ENCODE measurements around the gene COTL1. TPM values are rescaled to one million over a fixed set of nuclear protein-coding genes. Genes with fewer than 3 reads are reported as not detected.

COTL1 gene
- total and polyA plus RNA-seq, 2 of the 13 experiments (the other 11 are each of a cell fraction or from before 2014, with no cell fraction given): 8.7 to 16.9 TPM

DNA sequence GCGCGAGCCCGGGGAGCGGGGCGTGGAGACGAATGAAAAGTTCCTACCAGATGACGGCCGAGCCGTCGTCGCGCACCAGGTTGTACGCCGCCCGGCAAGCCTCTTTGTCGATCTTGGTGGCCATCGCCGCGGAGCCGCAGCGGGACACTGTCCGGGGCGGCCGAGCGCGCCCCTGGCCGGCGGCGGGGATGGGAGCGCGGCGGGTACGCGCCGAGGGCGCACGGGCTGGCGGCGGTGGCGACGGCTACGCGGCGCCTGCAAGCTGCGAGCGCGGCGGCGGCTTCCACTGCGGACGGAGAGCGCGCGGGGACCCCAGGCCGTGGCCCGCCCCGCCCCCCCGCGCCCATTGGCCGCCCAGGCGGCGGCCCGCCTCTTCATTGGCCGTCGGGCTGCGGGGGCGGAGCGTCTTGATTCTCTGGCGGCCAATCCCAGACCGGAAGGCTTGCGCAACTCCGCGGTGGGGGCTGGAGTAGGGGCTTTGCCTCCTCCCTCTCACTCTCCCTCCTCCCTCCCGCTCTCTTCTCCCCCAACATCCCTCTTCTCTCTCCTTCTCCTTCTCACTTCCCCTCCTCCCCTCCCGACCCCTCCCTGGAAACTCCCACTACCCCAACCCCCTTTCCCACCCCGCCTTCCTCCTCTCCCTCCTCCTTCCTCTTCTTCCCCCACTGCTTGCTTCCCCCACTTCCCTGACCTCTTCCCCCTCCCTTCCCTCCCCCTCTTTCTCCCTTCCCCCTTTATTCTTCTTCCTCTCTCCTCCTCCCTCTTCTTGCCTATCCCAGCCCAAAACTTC lies at the start of gene COTL1 (continued):
- TF ChIP-seq, protein P1, sequence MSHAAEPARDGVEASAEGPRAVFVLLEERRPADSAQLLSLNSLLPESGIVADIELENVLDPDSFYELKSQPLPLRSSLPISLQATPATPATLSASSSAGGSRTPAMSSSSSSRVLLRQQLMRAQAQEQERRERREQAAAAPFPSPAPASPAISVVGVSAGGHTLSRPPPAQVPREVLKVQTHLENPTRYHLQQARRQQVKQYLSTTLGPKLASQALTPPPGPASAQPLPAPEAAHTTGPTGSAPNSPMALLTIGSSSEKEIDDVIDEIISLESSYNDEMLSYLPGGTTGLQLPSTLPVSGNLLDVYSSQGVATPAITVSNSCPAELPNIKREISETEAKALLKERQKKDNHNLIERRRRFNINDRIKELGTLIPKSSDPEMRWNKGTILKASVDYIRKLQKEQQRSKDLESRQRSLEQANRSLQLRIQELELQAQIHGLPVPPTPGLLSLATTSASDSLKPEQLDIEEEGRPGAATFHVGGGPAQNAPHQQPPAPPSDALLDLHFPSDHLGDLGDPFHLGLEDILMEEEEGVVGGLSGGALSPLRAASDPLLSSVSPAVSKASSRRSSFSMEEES (CRISPR knock-in tag; IDR thresholded peaks at IDR 0.05): no peak
- TF ChIP-seq ZNF674 (CRISPR knock-in tag; IDR thresholded peaks at IDR 0.05; ENCODE audit: low read depth): 0 out of 2 replicates have a peak, but pooled peaks have one; percentile 59
- no peak for TF ChIP-seq ZNF510 (CRISPR knock-in tag; IDR thresholded peaks at IDR 0.05; ENCODE audit: low read depth)
- TF ChIP-seq KDM2A (CRISPR knock-in tag; IDR thresholded peaks at IDR 0.05; ENCODE audit: borderline replicate concordance, low read depth): peak; percentile 52; the same call in 1 of the 2 replicates
- TF ChIP-seq ZSCAN21 (CRISPR knock-in tag; IDR thresholded peaks at IDR 0.05; ENCODE audit: borderline replicate concordance): peak; percentile 55; the same call in 1 of the 2 replicates
- TF ChIP-seq ATF5 (CRISPR knock-in tag; IDR thresholded peaks at IDR 0.05; ENCODE audit: low read depth): no peak
- TF ChIP-seq THAP11 (CRISPR knock-in tag; IDR thresholded peaks at IDR 0.05): peak; percentile 45; the same call in 1 of the 2 replicates
- TF ChIP-seq E2F2 (CRISPR knock-in tag; IDR thresholded peaks at IDR 0.05; ENCODE audit: borderline replicate concordance): 0 out of 2 replicates have a peak, but pooled peaks have one; percentile 53
- peak; percentile 72; the same call in 1 of the 2 replicates for TF ChIP-seq KMT2A (CRISPR knock-in tag; IDR thresholded peaks at IDR 0.05)
- no peak for TF ChIP-seq DDIT3 (CRISPR knock-in tag; IDR thresholded peaks at IDR 0.05)
- TF ChIP-seq KDM5A (IDR thresholded peaks at IDR 0.05; ENCODE audit: borderline replicate concordance, low read length): no peak
- TF ChIP-seq ZNF770 (CRISPR knock-in tag; IDR thresholded peaks at IDR 0.05): peak; percentile 10; the same call in 1 of the 2 replicates
- peak; percentile 74; the same call in 1 of the 2 replicates for TF ChIP-seq ZNF256 (CRISPR knock-in tag; conservative IDR thresholded peaks at IDR 0.05)
- TF ChIP-seq GATAD2A (CRISPR knock-in tag; IDR thresholded peaks at IDR 0.05): peak; percentile 47; the same call in 1 of the 2 replicates
- peak in 1 of 2 experiments; percentile 58; a peak in 1 of 4 replicates for TF ChIP-seq POLR2A (IDR thresholded peaks at IDR 0.05; ENCODE audit: insufficient read depth in 1 of 2, low read depth in 2 of 2, low read length in 2 of 2)
- no peak for TF ChIP-seq ZBTB2 (CRISPR knock-in tag; IDR thresholded peaks at IDR 0.05; ENCODE audit: low read depth)
- TF ChIP-seq HES4 (CRISPR knock-in tag; IDR thresholded peaks at IDR 0.05; ENCODE audit: borderline replicate concordance): peak; percentile 74; the same call in 1 of the 2 replicates
- TF ChIP-seq HNRNPK (IDR thresholded peaks at IDR 0.05; ENCODE audit: low read depth, low read length, poor library complexity, severe bottlenecking): peak; percentile 91
- TF ChIP-seq FOXC1 (CRISPR knock-in tag; IDR thresholded peaks at IDR 0.05; ENCODE audit: borderline replicate concordance): peak; percentile 69; the same call in 1 of the 2 replicates
- no peak for TF ChIP-seq ZNF333 (CRISPR knock-in tag; IDR thresholded peaks at IDR 0.05; ENCODE audit: borderline replicate concordance)
